ENCODE data around the gene RASA3. TPM values are rescaled to one million over a fixed set of nuclear protein-coding genes. Genes with fewer than 3 reads are reported as not detected.

Gene RASA3
- total and polyA plus RNA-seq, 2 of the 8 experiments (the other 6 are each of a cell fraction or from before 2014, with no cell fraction given) = 7.5 to 21.9 TPM

- Histone ChIP-seq H3K4ac (replicated peaks; ENCODE audit: insufficient read length, low read depth, low read length) (no peak overlapping the region), H3K4me1 (replicated peaks in 1 of 4; ENCODE audit: control insufficient read depth in 3 of 4, insufficient read depth in 4 of 4, low read length in 3 of 4) (no peaks in the 10 kb centered on the region; a peak in 1 of 7 replicates), H3K18ac (ENCODE audit: extremely low read depth, low read length) (no peak overlapping the region), H2AK5ac (ENCODE audit: low read depth, low read length) (no peak overlapping the region), H3K36me3 (ENCODE audit: control insufficient read depth in 2 of 4, insufficient read depth in 4 of 4, low read length in 3 of 4) (no peaks in the 10 kb centered on the region), H3K56ac (replicated peaks; ENCODE audit: insufficient read length, low read depth, low read length) (no peak overlapping the region), H4K20me1 (replicated peaks in 1 of 2; ENCODE audit: control insufficient read depth in 1 of 2, insufficient read depth in 2 of 2, low read length in 2 of 2) (no peaks in the 10 kb centered on the region), H3K9ac (replicated peaks in 1 of 4; ENCODE audit: extremely low read depth in 1 of 4, low read depth in 3 of 4, low read length in 3 of 4) (no peak overlapping the region), H4K8ac (ENCODE audit: extremely low read depth, insufficient read depth, low read length) (no peak overlapping the region; the same call in 1 of the 2 replicates), H2BK20ac (ENCODE audit: low read length) (no peak overlapping the region), H2BK120ac (replicated peaks; ENCODE audit: low read depth, low read length) (no peak overlapping the region), H4K91ac (replicated peaks; ENCODE audit: insufficient read length, low read length) (no peak overlapping the region), H3K23me2 (ENCODE audit: low read depth, low read length) (peaks cover 6% of the 10 kb centered on the region; the same call in 1 of the 2 replicates), H3K79me1 (ENCODE audit: low read depth, low read length) (no peaks in the 10 kb centered on the region), H3K9me3 (ENCODE audit: insufficient read depth in 2 of 2, low read depth in 1 of 2, low read length in 1 of 2) (no peaks in the 10 kb centered on the region), H3K14ac (ENCODE audit: insufficient read length) (no peak overlapping the region), H4K5ac (ENCODE audit: insufficient read length, low read depth, low read length) (no peak overlapping the region), H2BK15ac (ENCODE audit: low read length) (no peak overlapping the region), H3K27ac (ENCODE audit: low read depth, low read length) (no peak overlapping the region), H2BK12ac (ENCODE audit: low read depth, low read length) (no peak overlapping the region), H2BK5ac (ENCODE audit: low read depth, low read length) (no peak overlapping the region), H3K79me2 (ENCODE audit: control insufficient read depth in 1 of 2, insufficient read depth in 2 of 2, low read length in 2 of 2) (no peaks in the 10 kb centered on the region), H3K4me2 (ENCODE audit: insufficient read depth in 1 of 2, low read depth in 2 of 2, low read length in 2 of 2) (no peak overlapping the region), H3K4me3 (ENCODE audit: extremely low read depth in 1 of 4, insufficient read depth in 2 of 4, low read depth in 3 of 4, low read length in 4 of 4) (no peak overlapping the region), H3K27me3 (replicated peaks in 1 of 4; ENCODE audit: control insufficient read depth in 3 of 4, extremely low read depth in 1 of 4, insufficient read depth in 3 of 4, low read length in 3 of 4) (no peaks in the 10 kb centered on the region; a peak in 1 of 7 replicates), H2AFZ (ENCODE audit: low read length) (no peak overlapping the region), H3K23ac (ENCODE audit: insufficient read length) (no peak overlapping the region)
- ChIA-PET POLR2A (ENCODE audit: partially characterized antibody) (no interaction called here), CTCF (ENCODE audit: partially characterized antibody) (no interaction called here)
- TF ChIP-seq CTBP2 (IDR thresholded peaks at IDR 0.05; ENCODE audit: borderline replicate concordance, insufficient read depth, insufficient read length, low read length) (no peak), ATF2 (IDR thresholded peaks at IDR 0.05; ENCODE audit: low read length) (no peak), POLR2A (IDR thresholded peaks at IDR 0.05; ENCODE audit: control extremely low read depth in 1 of 2, low read depth in 2 of 2, low read length in 2 of 2) (no peak), RNF2 (IDR thresholded peaks at IDR 0.05; ENCODE audit: borderline replicate concordance, low read depth, low read length, missing control alignments, poor library complexity, severe bottlenecking) (no peak), KDM5A (IDR thresholded peaks at IDR 0.05; ENCODE audit: low read length) (no peak), TCF12 (IDR thresholded peaks at IDR 0.05; ENCODE audit: low read depth, low read length) (no peak), SIX5 (IDR thresholded peaks at IDR 0.05; ENCODE audit: low read depth, low read length) (no peak), TAF7 (optimal IDR thresholded peaks at IDR 0.05; ENCODE audit: borderline replicate concordance, low read depth, low read length) (no peak), SUZ12 (IDR thresholded peaks at IDR 0.05; ENCODE audit: low read length) (no peak), SP1 (IDR thresholded peaks at IDR 0.05; ENCODE audit: low read depth, low read length) (no peak)
- 87% methylated on average over 12 of the region's 12 CpGs; no CpG with 5 or more reads in 1 of the 2 experiments for WGBS, 2 experiments (ENCODE audit: extremely low coverage in 1 of 2, insufficient coverage in 1 of 2, insufficient read length in 1 of 2, insufficient replicate concordance in 2 of 2, low coverage in 1 of 2, low lambda C conversion rate in 2 of 2, missing lambda C conversion rate in 1 of 2)
- FAIRE-seq = peak; percentile 13
- no peak for DNase-seq (ENCODE audit: low read depth in 1 of 2, low spot score in 2 of 2)
Measured at GRCh38 chr13:114149774-114150740, 17.6 kb upstream of the RASA3 start.
